NCI-H82 treated with DMSO at 0.1 percent for 48 hours (cell line): ENCODE measurements around the gene PCDHGC3.
"Not testable (repeated sequence)": the region's sequence is repeated elsewhere in the genome, so short reads cannot be mapped to it uniquely, and the experiment has no call there.

Experiments used
- DNase-seq: peaks from one replicate; lab custom pipeline; 2025; ENCODE audit not compliant: unreplicated experiment; lab: John Stamatoyannopoulos, UW

PCDHGC3 gene

DNA sequence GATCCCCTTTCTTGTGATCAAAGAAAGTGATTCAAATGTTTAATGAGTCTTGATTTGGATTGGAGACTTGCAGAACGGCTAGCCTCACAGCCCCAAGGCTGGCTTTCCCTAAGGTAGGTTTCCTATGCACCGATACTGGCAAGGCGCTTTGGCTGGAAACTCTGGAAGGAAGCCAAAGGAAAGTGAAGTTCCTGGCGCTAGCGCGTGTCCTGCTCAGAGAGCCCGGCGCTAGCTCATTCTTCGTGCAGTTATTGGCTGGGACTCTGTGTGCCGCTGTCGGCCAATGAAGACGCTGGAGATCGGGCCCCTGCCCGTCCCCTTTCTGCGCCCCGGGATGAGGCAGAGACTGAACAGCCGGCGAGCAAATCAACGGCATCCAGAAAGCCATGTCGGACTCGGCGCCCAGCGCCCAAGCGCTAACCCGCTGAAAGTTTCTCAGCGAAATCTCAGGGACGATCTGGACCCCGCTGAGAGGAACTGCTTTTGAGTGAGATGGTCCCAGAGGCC is at the start of gene PCDHGC3:
Gene PCDHGC3, plus strand, starts transcription at position 342 of the 507 bp plus-strand sequence. Its CDS starts 151 bp downstream, at position 493.
- peak; percentile 47 for DNase-seq

GRCh38 chr5:141427783-141428426 is 47.9 kb upstream of the PCDHGC3 start:
- DNase-seq: no peak

- DNase-seq: no peak
Measured at GRCh38 chr5:141430332-141431113, 45.2 kb upstream of the PCDHGC3 start, which contains the start of gene PCDHGA12. PCDHGA12 (plus strand) TSS chr5:141430507; CDS start chr5:141430760, 253 bp downstream.

GRCh38 chr5:141431286-141431685 is 44.5 kb upstream of the PCDHGC3 start:
- no peak for DNase-seq

- DNase-seq: not testable (repeated sequence)
Measured at GRCh38 chr5:141432308-141432707, 43.5 kb upstream of the PCDHGC3 start.

DNA sequence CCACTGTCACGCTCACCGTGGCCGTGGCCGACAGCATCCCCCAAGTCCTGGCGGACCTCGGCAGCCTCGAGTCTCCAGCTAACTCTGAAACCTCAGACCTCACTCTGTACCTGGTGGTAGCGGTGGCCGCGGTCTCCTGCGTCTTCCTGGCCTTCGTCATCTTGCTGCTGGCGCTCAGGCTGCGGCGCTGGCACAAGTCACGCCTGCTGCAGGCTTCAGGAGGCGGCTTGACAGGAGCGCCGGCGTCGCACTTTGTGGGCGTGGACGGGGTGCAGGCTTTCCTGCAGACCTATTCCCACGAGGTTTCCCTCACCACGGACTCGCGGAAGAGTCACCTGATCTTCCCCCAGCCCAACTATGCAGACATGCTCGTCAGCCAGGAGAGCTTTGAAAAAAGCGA is 43.0 kb upstream of the PCDHGC3 start:
- DNase-seq: not testable (repeated sequence)

GRCh38 chr5:141434006-141434405 is 41.8 kb upstream of the PCDHGC3 start:
- DNase-seq: no peak

DNA sequence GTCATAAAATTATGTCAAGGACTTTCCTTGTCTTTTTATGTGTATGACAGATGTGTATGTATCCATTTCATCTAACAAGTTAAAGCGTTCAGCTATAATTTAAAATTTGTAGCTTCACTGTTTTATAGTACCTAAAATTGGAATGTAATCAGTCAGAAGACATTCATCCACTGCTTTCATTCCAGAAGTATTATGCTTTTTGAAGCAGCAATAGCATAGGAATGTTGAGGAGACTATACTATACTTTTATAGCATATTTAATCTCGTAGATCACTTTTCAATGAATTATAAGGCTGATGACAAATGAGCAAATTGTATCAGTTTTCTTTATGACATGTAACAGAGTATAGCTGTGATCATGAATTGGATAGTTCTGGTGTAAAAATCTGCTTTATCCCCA is 38.5 kb upstream of the PCDHGC3 start:
- no peak for DNase-seq

DNA sequence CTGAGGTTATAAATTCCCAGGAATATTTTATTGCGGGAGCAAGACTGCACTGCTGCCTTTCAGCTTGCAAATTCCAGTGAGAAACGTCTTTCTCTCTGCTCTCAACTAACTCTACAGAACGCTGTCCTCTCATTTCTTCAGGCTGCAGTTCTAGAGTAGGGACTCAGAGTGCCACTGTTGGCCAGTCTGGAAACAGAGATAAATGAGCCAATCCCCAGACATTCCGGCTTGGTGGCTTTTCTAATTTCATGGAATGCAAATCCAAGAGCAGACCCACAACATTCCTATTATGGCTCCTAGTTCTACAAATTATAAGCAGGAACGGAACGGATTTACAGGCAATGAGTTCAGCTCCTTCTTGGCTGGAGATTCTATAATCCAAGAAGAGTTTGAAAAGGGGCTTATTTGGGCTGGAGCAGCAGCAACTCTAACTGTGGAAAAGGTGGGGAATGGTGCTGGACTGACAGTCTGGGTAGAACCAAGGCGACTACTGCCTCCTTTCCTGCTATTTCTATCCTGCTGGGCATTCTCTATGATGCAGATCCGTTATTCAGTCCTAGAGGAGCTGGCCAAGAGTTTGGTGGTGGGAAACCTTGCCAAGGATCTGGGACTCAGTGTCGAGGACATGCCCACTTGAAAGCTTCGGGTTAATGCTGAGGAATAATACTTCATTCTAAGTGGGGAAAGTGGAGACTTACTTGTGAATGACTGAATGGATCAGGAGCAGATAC is 36.2 kb upstream of the PCDHGC3 start:
- DNase-seq: no peak

DNA sequence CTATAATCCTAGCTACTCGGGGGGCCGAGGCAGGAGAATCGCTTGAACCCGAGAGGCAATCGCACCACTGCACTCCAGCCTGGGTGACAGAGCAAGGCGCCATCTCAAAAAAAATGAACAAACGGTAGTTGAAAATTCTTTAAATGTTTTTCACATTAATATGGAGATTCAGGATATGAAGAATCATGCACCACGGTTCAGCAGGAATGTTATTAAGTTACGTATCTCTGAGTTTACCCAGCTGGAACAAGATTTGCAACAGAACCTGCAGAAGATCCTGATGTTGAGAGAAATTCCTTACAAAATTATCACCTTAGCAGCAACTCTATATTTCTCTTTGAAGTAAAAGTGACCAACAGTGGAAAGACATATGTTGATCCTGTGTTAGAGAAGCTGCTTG is 35.4 kb upstream of the PCDHGC3 start:
- no peak for DNase-seq

GRCh38 chr5:141441571-141442170 is 34.1 kb upstream of the PCDHGC3 start:
- DNase-seq: no peak

GRCh38 chr5:141465351-141465750 is 10.4 kb upstream of the PCDHGC3 start:
- DNase-seq: no peak

- DNase-seq: no peak
Measured at GRCh38 chr5:141476132-141476911, 556 bp downstream of the PCDHGC3 start.

GRCh38 chr5:141477044-141477575 is 1.3 kb downstream of the PCDHGC3 start:
- no peak for DNase-seq

GRCh38 chr5:141477815-141478214 is 2.0 kb downstream of the PCDHGC3 start:
- no peak for DNase-seq

- DNase-seq: no peak
Measured at GRCh38 chr5:141478321-141478945, 2.7 kb downstream of the PCDHGC3 start.

- no peak for DNase-seq
Measured at GRCh38 chr5:141479776-141480175, 4.0 kb downstream of the PCDHGC3 start.

GRCh38 chr5:141483902-141484301 is 8.1 kb downstream of the PCDHGC3 start:
- no peak for DNase-seq

DNA sequence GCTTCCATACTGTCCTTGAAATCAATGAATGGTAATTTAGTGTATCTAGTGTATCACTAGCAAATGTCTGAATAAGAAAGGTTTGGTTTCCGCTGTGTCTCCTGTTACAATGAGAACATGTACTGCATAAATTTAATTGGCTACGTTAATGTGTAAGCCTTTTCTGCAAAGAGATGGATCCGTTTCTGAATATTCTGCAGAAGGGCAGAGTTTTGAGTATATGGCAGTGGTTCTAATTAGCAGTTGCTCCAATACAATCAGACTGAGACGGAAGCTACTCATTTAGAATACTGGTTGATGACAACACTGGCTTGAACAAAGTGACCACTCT is 8.5 kb downstream of the PCDHGC3 start:
- no peak for DNase-seq
